HG03039 (cell line): ENCODE measurements around the gene CARM1.

Experiments
- ATAC-seq: cut with Tn5 transposase; IDR thresholded peaks from one replicate; pipeline ENCODE4 v1.9.1; 2021; ENCODE audit warnings: mild to moderate bottlenecking, moderate library complexity; ENCODE audit not compliant: unreplicated experiment

Gene CARM1

DNA sequence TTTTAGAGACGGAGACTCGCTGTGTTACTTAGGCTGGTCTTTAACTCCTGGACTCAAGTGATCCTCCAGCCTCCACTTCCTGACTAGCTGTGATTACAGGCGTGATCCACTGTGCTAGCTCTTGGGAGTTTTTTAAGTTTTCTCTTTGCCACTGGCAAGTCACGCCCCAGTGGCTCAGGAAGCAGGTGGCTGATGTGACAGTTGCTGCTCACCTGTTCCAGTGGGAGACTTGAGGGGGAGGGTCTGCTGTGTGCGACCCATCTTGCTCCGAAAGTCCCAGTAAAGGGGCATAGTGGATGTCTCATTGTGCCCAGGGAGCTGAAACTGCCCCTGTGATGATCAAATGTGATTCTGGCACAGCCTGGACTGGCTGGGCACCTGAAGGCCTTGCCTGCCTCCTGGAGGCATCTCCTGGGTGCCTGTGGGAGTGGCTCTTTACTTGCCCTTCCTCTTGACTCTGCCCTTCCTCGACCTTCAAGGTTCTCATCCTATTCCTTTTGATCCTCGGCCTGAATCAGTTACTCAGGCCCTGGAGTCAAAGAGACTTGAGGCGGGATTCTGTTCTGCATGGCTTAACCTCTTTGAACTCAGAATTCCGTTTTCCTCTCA lies 97.3 kb downstream of the CARM1 start:
- ATAC-seq: no peak

GRCh38 chr19:10971107-10971726 lies 99.9 kb downstream of the CARM1 start:
- ATAC-seq: no peak
